H7 (cell line): Measurements from ENCODE around the gene RRM2. TPM values are rescaled to one million over a fixed set of nuclear protein-coding genes. Genes with fewer than 3 reads are reported as not detected.
"Not testable (repeated sequence)": the region's sequence is repeated elsewhere in the genome, so short reads cannot be mapped to it uniquely, and the experiment has no call there.

Experiments used
- DNase-seq: peaks from one replicate; pipeline ENCODE4 v3.0.0; 2012
- H3K27me3 ChIP-seq: 2 replicates; pipeline ENCODE4 v1.6.0; 2011; ENCODE audit warnings: mild to moderate bottlenecking, low read length; ENCODE audit not compliant: control insufficient read depth, insufficient read depth
- H3K36me3 ChIP-seq: replicated peaks from 2 replicates; pipeline ENCODE4 v1.5.1; 2011; ENCODE audit warnings: low read length; ENCODE audit not compliant: control insufficient read depth, insufficient read depth
- H3K4me3 ChIP-seq: 2 replicates; pipeline ENCODE4 v1.5.1; 2011; ENCODE audit warnings: low read depth, mild to moderate bottlenecking, control low read depth, low read length, moderate library complexity; ENCODE audit not compliant: insufficient read depth
- total RNA-seq: library from RNA; depleted of rRNA; stranded (reverse); fragments of >200 nt; shearing (Covaris generic); gene quantifications from 2 replicates; pipeline ENCODE4 v1.2.3, GENCODE V29; 2014

RRM2 gene
- total RNA-seq, 1 experiment from 2014 or later: 71.9 TPM

DNA sequence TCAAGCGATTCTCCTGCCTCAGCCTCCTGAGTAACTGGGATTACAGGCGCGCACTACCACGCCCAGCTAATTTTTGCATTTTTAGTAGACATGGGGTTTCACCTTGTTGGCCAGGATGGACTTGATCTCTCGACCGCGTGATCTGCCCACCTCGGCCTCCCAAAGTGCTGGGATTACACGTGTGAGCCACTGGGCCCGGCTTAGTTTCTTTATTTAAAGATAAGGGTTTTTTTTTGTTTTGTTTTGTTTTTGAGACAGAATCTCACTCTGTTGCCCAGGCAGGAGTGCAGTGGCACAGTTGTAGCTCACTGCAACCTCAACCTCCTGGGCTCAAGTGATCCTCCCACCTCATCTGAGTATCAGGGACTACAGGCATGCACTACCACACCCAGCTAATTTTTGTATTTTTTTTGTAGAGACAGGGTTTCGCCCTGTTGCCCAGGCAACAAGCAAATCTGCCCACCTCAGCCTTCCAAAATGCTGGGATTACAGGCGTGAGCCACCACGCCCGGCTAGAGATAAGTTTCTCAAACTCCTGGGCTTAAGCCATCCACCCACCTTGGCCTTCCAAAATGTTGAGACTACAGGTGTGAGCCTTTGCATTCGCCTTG is 24.6 kb downstream of the RRM2 start:
- not testable (repeated sequence) for H3K27me3 ChIP-seq, DNase-seq, H3K36me3 ChIP-seq, H3K4me3 ChIP-seq

DNA sequence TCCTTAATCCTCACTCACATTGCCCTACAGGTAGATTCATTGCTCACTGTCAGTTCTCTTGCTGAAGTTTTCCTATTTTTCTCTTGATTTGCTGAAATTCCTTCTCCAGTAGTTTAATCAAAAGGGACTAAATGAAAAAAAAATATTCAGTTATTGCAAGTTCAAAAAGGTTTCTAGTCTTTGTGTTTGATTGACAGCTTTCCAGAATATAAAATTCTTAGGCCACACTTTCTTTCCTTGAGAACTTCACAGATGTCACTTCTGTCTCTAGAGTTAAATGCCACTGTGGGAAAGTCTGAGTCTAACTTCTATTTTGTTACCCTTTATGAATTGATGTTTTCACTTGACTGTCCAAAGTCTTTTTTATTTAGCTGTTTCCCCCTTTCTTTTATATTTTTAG is 25.7 kb downstream of the RRM2 start:
- DNase-seq: no peak
- peaks cover 1% of the 10 kb centered on the region; the same call in 1 of the 2 replicates for H3K36me3 ChIP-seq
- H3K27me3 ChIP-seq: no peaks in the 10 kb centered on the region

DNA sequence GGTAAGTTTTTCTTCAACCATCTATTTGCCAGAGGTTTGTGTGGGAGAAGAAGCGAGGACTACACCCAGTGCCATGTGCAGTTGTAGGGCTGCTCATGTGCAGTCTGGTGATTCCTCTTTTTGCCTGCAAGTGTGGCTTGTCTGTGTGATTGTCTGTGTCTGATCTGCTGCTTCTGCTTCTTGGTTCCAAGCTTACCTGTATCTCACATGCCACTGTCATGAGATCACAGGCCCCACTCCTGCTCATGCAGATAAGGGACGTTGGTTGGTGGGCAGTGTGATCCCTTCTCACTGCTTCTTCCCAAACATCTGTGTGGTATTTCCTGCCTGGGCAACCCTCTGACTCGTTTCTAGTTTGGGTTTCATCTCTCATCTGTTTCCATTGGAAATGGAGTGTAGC is 27.1 kb downstream of the RRM2 start:
- peaks cover 1% of the 10 kb centered on the region; the same call in 1 of the 2 replicates for H3K36me3 ChIP-seq
- no peak overlapping the region for H3K4me3 ChIP-seq
- no peaks in the 10 kb centered on the region for H3K27me3 ChIP-seq
- no peak for DNase-seq

More for the DNA sequence above, 25.7 kb downstream of the RRM2 start:
- no peak overlapping the region for H3K4me3 ChIP-seq

DNA sequence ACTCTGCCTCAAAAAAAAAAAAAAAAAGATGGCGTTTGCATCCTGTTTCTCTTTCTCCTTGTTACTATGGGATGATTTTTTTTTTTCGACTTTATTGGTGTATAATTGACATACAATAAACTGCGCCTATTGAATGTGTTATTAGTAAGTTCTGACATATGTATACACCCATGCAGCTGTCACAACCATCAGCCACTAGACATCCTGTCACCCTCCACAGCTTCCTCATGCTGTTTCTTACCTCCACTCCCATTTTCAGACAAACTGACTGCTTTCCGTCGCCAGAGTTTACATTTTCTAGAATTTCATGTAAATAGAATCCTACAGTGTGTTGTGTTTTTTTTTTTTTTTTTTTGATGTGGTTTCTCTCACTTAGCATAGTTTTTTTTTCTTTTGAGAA is 27.9 kb downstream of the RRM2 start:
- peaks cover 1% of the 10 kb centered on the region; the same call in 1 of the 2 replicates for H3K36me3 ChIP-seq
- no peak for DNase-seq
- no peaks in the 10 kb centered on the region for H3K27me3 ChIP-seq

DNA sequence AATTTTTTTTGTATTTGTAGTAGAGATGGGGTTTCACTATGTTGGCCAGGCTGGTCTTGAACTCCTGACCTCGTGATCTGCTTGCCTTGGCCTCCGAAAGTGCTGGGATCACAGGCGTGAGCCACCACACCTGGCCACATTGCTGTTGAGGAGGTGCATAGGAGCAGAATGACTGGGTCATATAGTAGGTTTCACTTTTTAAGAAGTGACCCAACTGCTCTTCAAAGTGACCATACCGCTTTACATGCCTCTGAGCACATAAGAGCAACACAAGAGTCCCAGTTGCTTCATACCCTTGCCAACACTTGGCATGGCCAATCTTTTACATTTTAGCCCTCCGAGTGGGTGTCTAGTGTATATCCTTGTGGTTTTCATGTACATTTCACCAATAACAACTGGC is 28.9 kb downstream of the RRM2 start:
- DNase-seq: no peak
- Histone ChIP-seq H3K27me3 (no peaks in the 10 kb centered on the region), H3K4me3 (no peak overlapping the region), H3K36me3 (peaks cover 3% of the 10 kb centered on the region)

More for the DNA sequence above, 27.9 kb downstream of the RRM2 start:
- H3K4me3 ChIP-seq: no peak overlapping the region

DNA sequence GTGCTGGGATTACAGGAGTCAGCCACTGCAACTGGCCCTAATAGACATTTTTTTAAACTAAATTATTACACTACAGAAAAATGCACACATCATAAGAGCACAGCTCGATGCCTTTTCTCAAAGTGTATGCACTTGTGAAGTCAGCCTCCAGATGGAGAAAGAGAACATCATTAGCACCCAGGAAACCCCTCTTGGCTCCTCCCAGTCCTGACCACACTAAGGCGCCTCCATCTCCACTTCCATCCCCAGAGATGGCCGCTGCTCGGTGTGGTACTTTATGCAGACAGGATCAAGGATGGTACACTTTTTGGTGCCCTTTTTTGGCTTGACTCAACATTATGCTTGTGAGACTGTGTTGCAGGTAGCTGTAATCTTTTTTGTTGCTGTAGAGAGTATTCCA is 34.8 kb downstream of the RRM2 start:
- peak; percentile 68 for DNase-seq
- peaks cover 2% of the 10 kb centered on the region for H3K36me3 ChIP-seq
- no peaks in the 10 kb centered on the region for H3K27me3 ChIP-seq
- no peak overlapping the region for H3K4me3 ChIP-seq

DNA sequence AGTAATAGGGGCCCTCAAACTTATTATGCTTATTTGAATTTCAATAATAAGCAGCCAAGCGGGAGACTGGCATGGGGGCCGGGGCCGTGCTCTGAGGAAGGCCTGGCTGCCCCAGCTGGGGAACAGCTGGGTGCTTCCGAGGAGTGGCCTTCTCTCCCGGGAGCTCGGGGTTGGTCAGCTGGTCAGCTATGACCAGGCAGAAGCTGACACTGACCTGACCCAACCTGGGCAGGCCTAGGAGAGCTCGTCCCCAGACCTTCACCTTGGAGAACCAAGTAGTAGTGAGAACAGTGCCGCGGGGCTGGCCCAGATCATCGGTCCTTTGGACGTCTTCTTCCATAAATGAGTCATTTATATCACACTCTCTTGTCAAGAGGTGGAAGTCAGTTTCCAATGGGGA is 36.1 kb downstream of the RRM2 start:
- H3K4me3 ChIP-seq: no peak overlapping the region
- H3K36me3 ChIP-seq: peaks cover 2% of the 10 kb centered on the region
- DNase-seq: peak; percentile 46
- no peaks in the 10 kb centered on the region for H3K27me3 ChIP-seq

DNA sequence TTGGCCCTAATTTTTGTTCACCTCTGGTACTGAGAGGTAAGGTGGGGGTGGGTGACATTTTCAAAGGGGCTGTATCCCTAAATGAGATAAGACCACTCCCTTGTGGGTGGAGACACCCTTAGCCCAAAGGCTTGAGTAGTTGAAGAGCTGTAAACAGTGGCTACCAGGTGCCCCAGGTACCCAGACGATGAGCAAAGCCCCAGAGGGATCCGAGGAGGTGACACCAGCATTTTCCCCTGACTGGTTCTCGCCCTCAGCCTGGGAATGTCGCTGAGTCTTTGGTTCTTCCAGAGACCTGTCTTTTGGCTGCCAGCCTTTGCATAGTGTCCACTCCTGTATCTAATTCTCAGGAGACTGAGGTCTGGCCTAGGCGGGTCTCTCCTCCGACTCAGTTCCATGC is 36.5 kb downstream of the RRM2 start:
- Histone ChIP-seq H3K36me3 (peaks cover 2% of the 10 kb centered on the region), H3K27me3 (no peaks in the 10 kb centered on the region), H3K4me3 (no peak overlapping the region)
- DNase-seq: peak; percentile 59

DNA sequence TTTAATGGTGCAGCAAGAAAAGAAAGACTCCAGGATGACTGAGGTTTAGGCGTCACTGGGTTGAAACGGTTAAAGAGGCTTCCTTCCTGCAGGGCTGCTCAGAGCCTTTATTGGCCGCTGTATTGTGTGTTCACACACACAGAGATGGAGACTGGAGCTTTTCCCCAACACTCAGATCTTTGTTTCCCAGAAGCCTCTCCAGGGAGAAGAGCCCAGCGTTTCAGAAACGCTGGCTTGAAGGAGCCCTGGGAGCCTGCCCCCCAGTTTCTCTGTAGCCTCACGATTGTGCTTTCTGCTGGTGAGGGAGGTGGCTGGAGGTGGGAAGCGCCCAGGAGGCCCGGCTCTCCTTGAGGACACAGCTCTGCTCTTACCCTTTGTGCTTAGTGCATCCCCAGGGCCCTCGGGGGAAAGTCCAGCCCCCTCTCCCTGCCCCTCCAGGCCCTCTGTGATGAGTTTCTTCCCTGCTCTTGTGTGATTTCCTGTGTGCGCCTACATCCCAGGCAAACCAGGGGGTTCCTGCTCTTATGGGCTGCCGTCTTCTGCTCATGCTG is 37.1 kb downstream of the RRM2 start:
- DNase-seq: peak; percentile 56
- no peak overlapping the region for H3K4me3 ChIP-seq
- H3K36me3 ChIP-seq: peaks cover 2% of the 10 kb centered on the region
- H3K27me3 ChIP-seq: no peaks in the 10 kb centered on the region

DNA sequence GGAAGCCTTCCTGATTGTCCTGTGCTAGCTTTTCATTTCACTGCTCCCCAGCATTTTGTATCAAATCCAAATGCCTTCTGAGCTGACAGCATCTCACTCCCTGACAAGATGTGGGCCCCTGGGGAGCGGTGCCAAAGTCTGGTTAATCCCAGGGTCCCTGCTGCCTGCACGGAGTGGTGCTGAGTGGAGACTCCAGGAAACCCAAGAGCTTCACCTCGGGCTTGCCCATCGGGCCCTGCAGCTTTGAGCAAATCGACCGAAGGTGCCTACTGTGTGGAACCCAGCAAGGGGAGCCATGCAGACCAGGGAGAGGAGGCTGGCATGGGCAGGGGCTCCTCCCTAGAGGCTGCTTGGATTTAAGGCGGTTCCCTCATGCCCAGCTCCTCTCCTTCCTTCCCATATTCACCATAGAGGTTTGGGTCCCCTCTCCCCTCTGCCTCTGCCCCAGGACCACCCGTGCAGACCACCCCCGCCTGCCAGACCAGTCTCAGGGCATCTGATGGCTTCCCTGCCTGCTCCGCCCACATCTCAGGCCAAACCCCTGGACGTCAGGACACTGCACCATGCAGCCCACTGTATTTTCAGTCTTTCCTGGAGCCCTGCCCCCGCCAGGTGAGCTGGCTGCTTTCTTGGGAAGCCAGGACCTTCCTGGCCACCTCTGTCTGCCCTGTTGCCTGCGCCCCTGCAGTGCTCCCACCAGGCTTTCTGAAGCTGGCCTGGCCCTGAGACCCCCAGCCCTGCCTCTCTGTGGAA is 37.8 kb downstream of the RRM2 start:
- Histone ChIP-seq H3K4me3 (no peak overlapping the region), H3K36me3 (peaks cover 2% of the 10 kb centered on the region), H3K27me3 (no peaks in the 10 kb centered on the region)
- peak; percentile 64 for DNase-seq

DNA sequence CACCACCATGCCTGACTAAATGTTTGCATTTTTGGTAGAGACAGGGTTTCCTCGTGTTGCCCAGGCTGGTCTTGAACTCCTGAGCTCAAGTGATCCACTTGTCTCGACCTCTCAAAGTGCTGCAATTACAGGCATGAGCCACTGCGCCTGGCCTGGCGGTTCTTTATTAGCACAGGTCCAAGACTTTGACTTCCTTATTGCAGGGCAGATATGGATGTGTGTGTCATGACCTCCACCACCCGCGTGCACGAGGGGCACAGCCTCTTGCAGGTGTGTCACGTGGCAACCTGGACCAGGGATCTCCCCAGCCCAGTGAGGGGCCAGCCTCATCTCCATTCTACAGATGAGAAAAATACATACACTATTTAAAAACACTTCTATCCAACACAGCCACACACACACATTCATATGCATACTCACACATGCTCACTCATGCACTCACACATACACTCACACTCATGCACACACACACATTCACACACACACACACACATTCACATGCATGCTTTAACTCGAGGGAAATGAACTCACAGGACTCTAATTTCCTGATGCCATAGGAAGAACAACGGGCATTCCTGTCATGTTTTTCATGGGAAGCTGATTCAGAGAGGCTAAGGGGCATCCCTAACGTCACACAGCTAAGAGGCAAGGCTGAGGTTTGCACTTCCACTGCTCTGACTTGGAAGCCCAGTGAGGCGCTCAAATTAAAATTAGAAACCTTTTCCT is 38.8 kb downstream of the RRM2 start:
- no peak for DNase-seq
- no peaks in the 10 kb centered on the region for H3K36me3 ChIP-seq
- no peaks in the 10 kb centered on the region for H3K27me3 ChIP-seq
- H3K4me3 ChIP-seq: no peak overlapping the region

DNA sequence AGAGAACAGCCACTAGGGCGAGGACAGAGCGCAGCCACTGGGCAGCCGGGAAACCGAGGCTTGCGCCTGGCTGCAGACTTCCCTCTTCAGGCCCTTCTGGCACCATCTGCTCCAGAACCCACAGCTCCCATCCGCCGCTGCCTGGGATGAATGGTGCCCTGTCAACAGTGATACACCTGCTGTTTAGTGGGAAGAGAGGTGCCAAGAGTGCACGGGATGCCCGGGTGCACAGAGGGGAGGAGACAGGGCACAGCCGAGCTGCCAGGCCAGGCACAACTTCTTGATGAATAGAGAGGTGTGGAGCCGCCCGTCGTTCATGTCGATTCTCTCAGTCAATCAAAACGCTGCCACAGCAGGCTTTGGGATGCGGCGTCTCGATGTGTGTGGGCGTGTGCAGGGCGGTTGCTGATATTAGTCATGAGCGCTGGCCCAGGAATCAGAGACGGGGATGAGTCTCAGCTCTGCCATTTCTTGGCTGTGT is 39.5 kb downstream of the RRM2 start:
- no peaks in the 10 kb centered on the region for H3K27me3 ChIP-seq
- DNase-seq: peak; percentile 37
- H3K4me3 ChIP-seq: no peak overlapping the region
- no peaks in the 10 kb centered on the region for H3K36me3 ChIP-seq

DNA sequence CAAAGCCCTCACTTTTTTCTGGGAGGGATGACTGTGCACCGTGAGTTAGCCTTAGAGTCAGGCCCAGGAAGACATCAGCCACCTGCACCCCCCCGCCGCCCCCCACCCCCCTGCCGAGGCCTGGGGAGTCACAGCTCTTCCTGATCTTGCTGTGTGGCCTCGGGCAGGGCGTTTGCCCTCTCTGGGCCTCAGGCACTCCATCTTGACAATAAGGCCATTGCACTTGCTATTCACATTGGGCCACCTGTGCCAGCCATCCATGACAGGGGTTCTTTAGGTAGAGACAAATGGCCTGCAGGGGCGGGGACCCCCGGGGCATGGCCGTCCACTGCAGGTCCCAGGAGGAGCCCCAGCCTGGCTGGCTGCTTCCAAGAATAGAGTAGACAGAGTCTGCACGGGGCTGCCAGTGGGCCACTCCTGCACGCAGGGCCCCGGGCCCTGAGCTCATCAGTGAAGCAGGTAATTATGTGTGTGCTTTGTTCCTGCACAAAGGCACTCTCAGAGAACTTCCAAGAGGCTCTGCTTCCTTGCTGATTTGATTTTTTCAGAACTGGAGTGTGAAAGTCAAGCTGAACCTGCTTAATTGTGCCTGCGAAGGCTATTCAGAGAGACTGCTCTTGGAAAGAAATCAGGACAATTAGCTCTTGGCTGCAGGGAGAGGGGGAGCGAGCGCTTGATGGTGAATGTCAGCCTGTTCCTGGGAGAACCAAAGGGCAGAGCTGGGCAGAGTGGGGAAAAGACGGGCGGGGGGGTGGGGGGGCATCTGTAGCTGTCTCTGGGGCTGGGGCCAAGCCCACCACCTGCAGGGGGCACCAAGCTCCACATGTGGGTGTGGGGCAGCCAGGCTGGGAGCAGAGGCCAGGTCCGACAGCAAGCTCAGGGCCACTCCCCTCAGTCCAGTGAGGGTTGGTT is 40.3 kb downstream of the RRM2 start:
- Histone ChIP-seq H3K36me3 (no peaks in the 10 kb centered on the region; the same call in 1 of the 2 replicates), H3K4me3 (no peak overlapping the region), H3K27me3 (no peaks in the 10 kb centered on the region)
- peak; percentile 89 for DNase-seq
